HEK293 (cell line): ENCODE measurements around the gene MLN.

Source experiments
- CTCF ChIA-PET: fragments of 350-600 bp; formaldehyde crosslinking; extraction: SDS; loops from one replicate; lab custom pipeline; 2021; ENCODE audit warnings: antibody characterized with exemption; lab: Yijun Ruan, JAX
- POLR2A ChIA-PET: fragments of 300-600 bp; formaldehyde crosslinking; extraction: SDS; loops from one replicate; lab custom pipeline; 2020; ENCODE audit warnings: antibody characterized with exemption, inconsistent platforms; lab: Yijun Ruan, JAX
- H3K27ac ChIP-seq: fragments of 200-500 bp; sonication (Bioruptor generic); 2 replicates; pipeline ENCODE4 v1.5.1; 2014; ENCODE audit warnings: low read depth, low read length, control low read depth, inconsistent platforms; ENCODE audit errors: extremely low read depth
- H3K36me3 ChIP-seq, 2 experiments: fragments of 200-500 bp in 1 of 2; sonication (Bioruptor generic) in 1 of 2; 1 replicate in 1 of 2; 2 replicates in 1 of 2; pipeline ENCODE4 v1.5.1; 2014 to 2017; ENCODE audit warnings: inconsistent platforms in 2 of 2, low read length in 2 of 2; ENCODE audit not compliant: control insufficient read depth in 2 of 2, insufficient read depth in 1 of 2
- H3K4me1 ChIP-seq: fragments of 200-500 bp; sonication (Bioruptor generic); 2 replicates; pipeline ENCODE4 v1.5.1; 2014; ENCODE audit warnings: mild to moderate bottlenecking, low read length, inconsistent platforms; ENCODE audit not compliant: control insufficient read depth, insufficient read depth
- H3K4me3 ChIP-seq: 2 replicates; pipeline ENCODE4 v1.5.1; 2011; ENCODE audit warnings: low read depth, mild to moderate bottlenecking, control low read depth, low read length, moderate library complexity
- H3K9me3 ChIP-seq: fragments of 200-500 bp; sonication (Bioruptor generic); 2 replicates; pipeline ENCODE4 v1.5.1; 2014; ENCODE audit warnings: low read depth, low read length, inconsistent platforms; ENCODE audit not compliant: control insufficient read depth, insufficient read depth
- HOXA7 ChIP-seq: sonication (generic); formaldehyde crosslinking; IDR thresholded peaks from 2 replicates; pipeline ENCODE4 v1.8.1; 2022; ENCODE audit warnings: missing genetic modification reagents, borderline replicate concordance
- MEIS1 ChIP-seq: sonication (generic); formaldehyde crosslinking; IDR thresholded peaks from 2 replicates; pipeline ENCODE4 v1.8.1; 2022; ENCODE audit warnings: missing genetic modification reagents, mild to moderate bottlenecking, borderline replicate concordance
- OSR2 ChIP-seq: fragments of 450-650 bp; formaldehyde crosslinking; IDR thresholded peaks from 2 replicates; pipeline ENCODE4 v1.5.1; 2016; ENCODE audit warnings: missing biosample characterization, missing genetic modification characterization
- PRDM4 ChIP-seq: fragments of 450-650 bp; formaldehyde crosslinking; IDR thresholded peaks from 2 replicates; pipeline ENCODE4 v1.5.1; 2017; ENCODE audit warnings: missing biosample characterization, missing genetic modification characterization
- SCRT1 ChIP-seq: fragments of 450-650 bp; formaldehyde crosslinking; IDR thresholded peaks from 2 replicates; pipeline ENCODE4 v1.5.1; 2016; ENCODE audit warnings: missing biosample characterization, missing genetic modification characterization, borderline replicate concordance
- SP2 ChIP-seq: fragments of 450-650 bp; formaldehyde crosslinking; IDR thresholded peaks from 2 replicates; pipeline ENCODE4 v1.5.1; 2016; ENCODE audit warnings: missing biosample characterization, missing genetic modification characterization
- TSHZ1 ChIP-seq: fragments of 450-650 bp; formaldehyde crosslinking; IDR thresholded peaks from 2 replicates; pipeline ENCODE4 v1.5.1; 2016; ENCODE audit warnings: missing biosample characterization, missing genetic modification characterization, borderline replicate concordance
- ZBTB17 ChIP-seq: fragments of 450-650 bp; formaldehyde crosslinking; IDR thresholded peaks from 2 replicates; pipeline ENCODE4 v1.5.1; 2016; ENCODE audit warnings: missing biosample characterization, missing genetic modification characterization
- ZBTB21 ChIP-seq: fragments of 450-650 bp; formaldehyde crosslinking; IDR thresholded peaks from 2 replicates; pipeline ENCODE4 v1.5.1; 2017; ENCODE audit warnings: missing biosample characterization, missing genetic modification characterization
- ZFHX2 ChIP-seq: fragments of 450-650 bp; formaldehyde crosslinking; conservative IDR thresholded peaks from 2 replicates; pipeline ENCODE4 v1.5.1; 2016; ENCODE audit warnings: missing biosample characterization, missing genetic modification characterization
- ZNF121 ChIP-seq: fragments of 450-650 bp; formaldehyde crosslinking; IDR thresholded peaks from 2 replicates; pipeline ENCODE4 v1.5.1; 2016; ENCODE audit warnings: missing biosample characterization, missing genetic modification characterization
- ZNF175 ChIP-seq: fragments of 450-650 bp; formaldehyde crosslinking; IDR thresholded peaks from 2 replicates; pipeline ENCODE4 v1.5.1; 2016; ENCODE audit warnings: missing biosample characterization, missing genetic modification characterization
- ZNF2 ChIP-seq: fragments of 450-650 bp; formaldehyde crosslinking; IDR thresholded peaks from 2 replicates; pipeline ENCODE4 v1.5.1; 2016; ENCODE audit warnings: missing biosample characterization, missing genetic modification characterization
- ZNF223 ChIP-seq: fragments of 450-650 bp; formaldehyde crosslinking; IDR thresholded peaks from 2 replicates; pipeline ENCODE4 v1.5.1; 2016; ENCODE audit warnings: missing biosample characterization, missing genetic modification characterization
- ZNF239 ChIP-seq: fragments of 450-650 bp; formaldehyde crosslinking; IDR thresholded peaks from 2 replicates; pipeline ENCODE4 v1.5.1; 2016; ENCODE audit warnings: missing biosample characterization, missing genetic modification characterization
- ZNF354C ChIP-seq: fragments of 450-650 bp; formaldehyde crosslinking; IDR thresholded peaks from 2 replicates; pipeline ENCODE4 v1.5.1; 2016; ENCODE audit warnings: missing biosample characterization, missing genetic modification characterization, low read depth, borderline replicate concordance
- ZNF449 ChIP-seq: fragments of 450-650 bp; formaldehyde crosslinking; IDR thresholded peaks from 2 replicates; pipeline ENCODE4 v1.5.1; 2017; ENCODE audit warnings: missing biosample characterization, mild to moderate bottlenecking, missing genetic modification characterization, moderate library complexity
- ZNF544 ChIP-seq: fragments of 450-650 bp; formaldehyde crosslinking; IDR thresholded peaks from 2 replicates; pipeline ENCODE4 v1.5.0; 2017; ENCODE audit warnings: missing biosample characterization, missing genetic modification characterization
- ZNF585B ChIP-seq: fragments of 450-650 bp; formaldehyde crosslinking; IDR thresholded peaks from 2 replicates; pipeline ENCODE4 v1.5.1; 2016; ENCODE audit warnings: missing biosample characterization, missing genetic modification characterization
- ZNF610 ChIP-seq: fragments of 450-650 bp; formaldehyde crosslinking; IDR thresholded peaks from 2 replicates; pipeline ENCODE4 v1.5.1; 2016; ENCODE audit warnings: missing biosample characterization, missing genetic modification characterization, borderline replicate concordance
- ZNF785 ChIP-seq: fragments of 450-650 bp; formaldehyde crosslinking; IDR thresholded peaks from 2 replicates; pipeline ENCODE4 v1.5.1; 2016; ENCODE audit warnings: missing biosample characterization, missing genetic modification characterization
- ZNF792 ChIP-seq: fragments of 450-650 bp; formaldehyde crosslinking; IDR thresholded peaks from 2 replicates; pipeline ENCODE4 v1.5.1; 2016; ENCODE audit warnings: missing biosample characterization, missing genetic modification characterization
- ZNF830 ChIP-seq: fragments of 450-650 bp; IDR thresholded peaks from 2 replicates; pipeline ENCODE4 v1.5.0; 2018; ENCODE audit warnings: missing biosample characterization, missing genetic modification characterization, low read depth, mild to moderate bottlenecking, moderate library complexity
- ZNF837 ChIP-seq: fragments of 450-650 bp; formaldehyde crosslinking; IDR thresholded peaks from 2 replicates; pipeline ENCODE4 v1.5.1; 2016; ENCODE audit warnings: missing biosample characterization, missing genetic modification characterization
- TF ChIP-seq, protein P1 (sequence below): fragments of 450-650 bp; IDR thresholded peaks from 2 replicates; pipeline ENCODE4 v1.5.1; 2018; ENCODE audit warnings: missing biosample characterization, mild to moderate bottlenecking, missing genetic modification characterization
- TF ChIP-seq, protein P2 (sequence below): fragments of 450-650 bp; formaldehyde crosslinking; IDR thresholded peaks from 2 replicates; pipeline ENCODE4 v1.5.1; 2016; ENCODE audit warnings: missing biosample characterization, missing genetic modification characterization

The MLN gene

DNA sequence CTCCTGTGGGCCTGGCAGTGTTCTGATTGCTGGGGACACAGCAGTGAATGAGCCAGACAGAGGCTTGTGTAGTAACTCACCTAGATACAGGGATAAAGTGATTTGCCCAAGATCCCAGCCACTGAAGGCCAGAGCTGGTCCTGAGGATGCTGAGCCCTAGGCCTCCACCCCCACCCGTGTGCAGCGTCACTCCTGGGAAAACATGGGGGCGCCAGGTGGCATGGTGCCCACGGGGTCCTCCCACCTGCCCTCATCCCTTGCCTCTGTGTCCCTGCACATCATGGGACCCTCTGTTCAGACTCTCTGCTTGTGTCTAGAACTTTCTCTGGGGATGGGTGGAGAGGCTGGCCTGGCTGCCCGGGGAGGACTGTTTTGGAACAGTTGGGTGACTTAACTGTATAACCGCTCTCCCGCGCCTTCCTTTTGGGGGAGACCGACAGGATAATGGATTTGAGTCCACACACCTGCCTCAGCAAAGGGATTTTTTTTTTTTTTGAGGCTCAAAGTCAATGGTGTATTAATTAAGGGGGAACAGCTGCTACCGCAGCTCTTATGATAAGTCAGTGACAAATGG, 34.5 kb downstream of the MLN start (continued):
- TF ChIP-seq ZNF792 (tag by site-specific recombination) = no peak
- TF ChIP-seq ZNF223 (tag by site-specific recombination) = no peak
- TF ChIP-seq ZNF585B (tag by site-specific recombination) = no peak
- TF ChIP-seq ZNF837 (tag by site-specific recombination) = no peak
- TF ChIP-seq, protein P1, sequence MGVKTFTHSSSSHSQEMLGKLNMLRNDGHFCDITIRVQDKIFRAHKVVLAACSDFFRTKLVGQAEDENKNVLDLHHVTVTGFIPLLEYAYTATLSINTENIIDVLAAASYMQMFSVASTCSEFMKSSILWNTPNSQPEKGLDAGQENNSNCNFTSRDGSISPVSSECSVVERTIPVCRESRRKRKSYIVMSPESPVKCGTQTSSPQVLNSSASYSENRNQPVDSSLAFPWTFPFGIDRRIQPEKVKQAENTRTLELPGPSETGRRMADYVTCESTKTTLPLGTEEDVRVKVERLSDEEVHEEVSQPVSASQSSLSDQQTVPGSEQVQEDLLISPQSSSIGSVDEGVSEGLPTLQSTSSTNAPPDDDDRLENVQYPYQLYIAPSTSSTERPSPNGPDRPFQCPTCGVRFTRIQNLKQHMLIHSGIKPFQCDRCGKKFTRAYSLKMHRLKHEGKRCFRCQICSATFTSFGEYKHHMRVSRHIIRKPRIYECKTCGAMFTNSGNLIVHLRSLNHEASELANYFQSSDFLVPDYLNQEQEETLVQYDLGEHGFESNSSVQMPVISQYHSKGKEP (tag by site-specific recombination) = no peak
- no peak for TF ChIP-seq ZNF610 (tag by site-specific recombination)
- TF ChIP-seq PRDM4 (tag by site-specific recombination) = no peak
- TF ChIP-seq OSR2 = no peak
- no peak for TF ChIP-seq HOXA7 (CRISPR knock-in tag)
- TF ChIP-seq, all 188 proteins: peak for 0

DNA sequence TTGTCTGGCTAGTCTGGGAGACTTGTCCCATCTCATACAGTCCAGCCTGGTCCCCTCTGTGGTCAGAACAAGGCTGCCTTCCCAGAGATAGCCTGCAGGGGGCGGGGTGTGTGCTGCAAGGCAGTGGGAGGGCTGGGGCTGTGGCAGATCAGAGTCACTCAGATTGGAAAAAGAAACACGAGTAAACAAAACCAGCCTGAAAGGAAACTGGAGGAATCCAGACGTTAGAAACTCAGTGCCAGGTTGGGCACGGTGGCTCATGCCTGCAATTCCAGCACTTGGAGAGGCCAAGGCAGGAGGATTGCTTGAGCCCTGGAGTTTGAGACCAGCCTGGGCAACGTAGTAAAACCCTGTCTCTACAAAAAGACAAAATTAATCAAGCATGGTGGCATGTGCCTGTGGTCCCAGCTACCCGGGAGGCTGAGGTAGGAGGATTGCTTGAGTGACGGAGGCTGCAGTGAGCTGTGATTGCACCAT, 35.1 kb downstream of the MLN start:
- no peak overlapping the region for H3K4me3 ChIP-seq
- no peaks in the 10 kb centered on the region for H3K9me3 ChIP-seq
- peaks cover 0 to 17% of the 10 kb centered on the region in 2 experiments; a peak in 1 of 3 replicates for H3K36me3 ChIP-seq
- POLR2A ChIA-PET = no interaction called here
- H3K27ac ChIP-seq = no peak overlapping the region
- CTCF ChIA-PET = interaction anchor here (0.6 to 8.8 kb wide), 29 partner anchors 9 to 1371 kb away, joined by 3 to 149 read pairs (median 4); partner anchors contain the start of genes IP6K3 and UQCC2
- H3K4me1 ChIP-seq = peaks cover 5% of the 10 kb centered on the region
- TF ChIP-seq ZNF239 (tag by site-specific recombination) (no peak), ZNF610 (tag by site-specific recombination) (no peak), ZFHX2 (tag by site-specific recombination) (0 out of 2 replicates have a peak, but pooled peaks have one; percentile 18), ZNF449 (peak; percentile 30; the same call in 1 of the 2 replicates), ZNF785 (tag by site-specific recombination) (no peak), ZNF354C (no peak), ZNF2 (tag by site-specific recombination) (0 out of 2 replicates have a peak, but pooled peaks have one; percentile 44), SCRT1 (no peak), ZNF830 (tag by site-specific recombination) (no peak), ZBTB21 (tag by site-specific recombination) (no peak), ZBTB17 (tag by site-specific recombination) (peak; percentile 82), ZNF121 (tag by site-specific recombination) (peak; percentile 34; the same call in 1 of the 2 replicates), TSHZ1 (tag by site-specific recombination) (no peak), MEIS1 (CRISPR knock-in tag) (no peak), SP2 (tag by site-specific recombination) (no peak), ZNF544 (tag by site-specific recombination) (no peak), ZNF175 (tag by site-specific recombination) (no peak)
- TF ChIP-seq, protein P2, sequence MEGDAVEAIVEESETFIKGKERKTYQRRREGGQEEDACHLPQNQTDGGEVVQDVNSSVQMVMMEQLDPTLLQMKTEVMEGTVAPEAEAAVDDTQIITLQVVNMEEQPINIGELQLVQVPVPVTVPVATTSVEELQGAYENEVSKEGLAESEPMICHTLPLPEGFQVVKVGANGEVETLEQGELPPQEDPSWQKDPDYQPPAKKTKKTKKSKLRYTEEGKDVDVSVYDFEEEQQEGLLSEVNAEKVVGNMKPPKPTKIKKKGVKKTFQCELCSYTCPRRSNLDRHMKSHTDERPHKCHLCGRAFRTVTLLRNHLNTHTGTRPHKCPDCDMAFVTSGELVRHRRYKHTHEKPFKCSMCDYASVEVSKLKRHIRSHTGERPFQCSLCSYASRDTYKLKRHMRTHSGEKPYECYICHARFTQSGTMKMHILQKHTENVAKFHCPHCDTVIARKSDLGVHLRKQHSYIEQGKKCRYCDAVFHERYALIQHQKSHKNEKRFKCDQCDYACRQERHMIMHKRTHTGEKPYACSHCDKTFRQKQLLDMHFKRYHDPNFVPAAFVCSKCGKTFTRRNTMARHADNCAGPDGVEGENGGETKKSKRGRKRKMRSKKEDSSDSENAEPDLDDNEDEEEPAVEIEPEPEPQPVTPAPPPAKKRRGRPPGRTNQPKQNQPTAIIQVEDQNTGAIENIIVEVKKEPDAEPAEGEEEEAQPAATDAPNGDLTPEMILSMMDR (tag by site-specific recombination) = peak; percentile 46
